A673 (cell line): ENCODE data around the gene EXOC2.

Source experiments
- CTCF ChIP-seq: fragments of 300-800, 200-600 bp; sonication (generic); conservative IDR thresholded peaks from 2 replicates; pipeline ENCODE4 v1.5.1; 2017; ENCODE audit warnings: low read depth, mild to moderate bottlenecking, antibody characterized with exemption, low read length, moderate library complexity, mixed read lengths
- EZH2 ChIP-seq: fragments of 200-600 bp; sonication (generic); IDR thresholded peaks from 2 replicates; pipeline ENCODE4 v1.6.1; 2017; ENCODE audit warnings: borderline replicate concordance, low read depth, mild to moderate bottlenecking, mixed read lengths, antibody characterized with exemption, low read length; ENCODE audit not compliant: poor library complexity, severe bottlenecking

GRCh38 chr6:508614-509013 is 184.3 kb downstream of the EXOC2 start:
- TF ChIP-seq CTCF, result no peak
- no peak for TF ChIP-seq EZH2
